Left renal pelvis (tissue), 4 donors: ENCODE data around the gene ACOXL. TPM values are rescaled to one million over a fixed set of nuclear protein-coding genes. Genes with fewer than 3 reads are reported as not detected.
"Not testable (repeated sequence)": the region's sequence is repeated elsewhere in the genome, so short reads cannot be mapped to it uniquely, and the experiment has no call there.

ENCODE experiments used
- DNase-seq, 4 donors: peaks; one replicate each; pipeline ENCODE4 v3.0.0-alpha.2; 2013; ENCODE audit warnings: low read depth in 4 of 4, low spot score in 3 of 4
- polyA plus RNA-seq, 4 donors: library from polyadenylated mRNA; unstranded; fragments of 120-200 nt; gene quantifications; one replicate each; pipeline ENCODE4 v1.2.1, GENCODE V29; 2013; ENCODE audit not compliant: insufficient read length in 4 of 4

The ACOXL gene
- polyA plus RNA-seq, 4 donors, result 0.31 to 1.6 (median 0.72) TPM

DNA sequence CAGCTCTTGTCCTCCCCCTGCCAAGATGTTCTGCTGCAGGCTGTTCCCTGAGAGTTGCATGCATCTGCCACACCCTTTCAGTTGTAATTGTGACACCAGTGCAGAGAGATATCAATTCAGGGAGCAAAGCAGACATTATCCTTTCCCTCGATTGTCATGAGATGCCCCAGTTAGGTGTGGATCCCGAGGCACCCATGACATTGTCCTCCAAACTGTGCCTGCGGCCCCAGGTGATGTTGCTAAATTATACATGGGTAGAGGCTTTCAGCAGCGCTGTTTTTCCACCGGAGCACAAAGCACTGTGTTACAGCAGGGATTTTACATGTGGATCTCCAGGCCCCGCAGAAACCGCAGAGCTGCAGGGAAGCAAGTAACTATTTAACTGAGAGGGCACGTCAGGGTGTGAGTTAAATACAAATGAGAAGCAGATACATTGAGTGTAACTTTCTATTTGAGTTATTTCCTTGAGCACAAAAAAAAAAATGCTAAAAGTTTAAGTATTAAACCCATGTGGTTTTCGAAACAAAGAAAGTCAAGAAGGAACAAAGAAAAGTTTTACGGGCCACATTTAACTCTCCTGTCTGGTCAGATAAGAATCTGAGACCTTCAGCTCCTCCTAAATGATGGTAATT lies 298.0 kb downstream of the ACOXL start:
- DNase-seq, result no peak

DNA sequence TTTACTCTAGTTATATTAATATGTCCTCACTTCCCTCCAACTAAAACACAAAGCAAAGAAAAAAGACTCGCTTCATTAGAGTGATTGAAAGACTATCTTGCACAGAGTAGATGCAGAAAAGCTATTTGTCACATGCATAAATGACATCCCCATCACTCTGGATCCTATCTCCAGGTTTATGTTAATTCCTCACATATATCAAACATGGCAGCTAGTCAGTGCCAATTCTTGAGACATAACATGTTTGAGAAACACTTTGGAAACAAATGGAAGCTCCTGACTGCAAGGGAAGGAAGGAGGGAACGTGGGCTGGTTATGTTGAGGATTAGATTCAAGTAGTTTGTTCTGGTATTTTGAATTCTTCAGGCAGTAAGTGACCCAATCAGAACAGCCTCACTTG lies 298.6 kb downstream of the ACOXL start:
- DNase-seq, result no peak

DNA sequence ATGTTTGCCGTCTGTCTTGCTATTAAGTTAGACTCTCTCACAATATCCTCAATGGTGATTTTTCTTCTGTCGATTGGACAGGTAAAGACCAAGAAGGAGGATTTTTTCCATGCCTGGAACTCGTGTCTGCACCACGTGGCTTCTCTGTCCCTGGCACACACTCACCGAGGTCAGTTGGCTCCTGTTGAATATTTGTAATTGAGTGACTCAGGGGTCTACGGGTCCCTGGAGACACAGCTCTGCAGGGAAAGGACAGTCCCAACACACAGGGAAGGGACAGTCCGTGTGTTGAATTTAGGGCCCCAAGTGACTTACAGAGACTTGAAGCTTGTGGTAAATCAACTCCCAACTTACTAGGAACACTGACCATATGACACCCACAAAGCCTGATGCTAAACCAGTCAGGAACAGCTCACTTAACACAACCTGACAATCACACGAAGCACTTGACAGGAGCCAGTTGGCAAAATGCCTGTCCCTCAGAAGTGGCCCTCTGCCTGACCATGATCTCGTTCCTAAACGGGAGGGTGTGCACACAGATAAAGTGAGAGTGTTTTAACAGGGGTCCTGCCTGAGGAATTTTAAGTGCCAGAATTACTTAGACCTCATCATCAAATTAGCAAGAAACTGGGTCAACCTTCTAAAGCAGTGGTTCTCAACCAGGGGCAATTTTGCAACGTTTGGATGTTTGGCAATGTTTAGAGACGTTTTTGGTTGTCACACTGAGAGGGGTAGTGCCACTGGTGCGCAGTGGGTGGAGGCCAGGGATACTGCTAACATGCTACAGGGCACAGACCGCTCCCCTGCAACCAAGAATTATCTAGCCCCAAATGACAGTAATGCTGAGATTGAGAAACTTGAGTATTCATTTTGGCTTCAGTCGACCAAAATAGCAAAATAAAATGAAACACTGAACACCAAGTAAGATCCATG lies 299.4 kb downstream of the ACOXL start:
- DNase-seq, result no peak

DNA sequence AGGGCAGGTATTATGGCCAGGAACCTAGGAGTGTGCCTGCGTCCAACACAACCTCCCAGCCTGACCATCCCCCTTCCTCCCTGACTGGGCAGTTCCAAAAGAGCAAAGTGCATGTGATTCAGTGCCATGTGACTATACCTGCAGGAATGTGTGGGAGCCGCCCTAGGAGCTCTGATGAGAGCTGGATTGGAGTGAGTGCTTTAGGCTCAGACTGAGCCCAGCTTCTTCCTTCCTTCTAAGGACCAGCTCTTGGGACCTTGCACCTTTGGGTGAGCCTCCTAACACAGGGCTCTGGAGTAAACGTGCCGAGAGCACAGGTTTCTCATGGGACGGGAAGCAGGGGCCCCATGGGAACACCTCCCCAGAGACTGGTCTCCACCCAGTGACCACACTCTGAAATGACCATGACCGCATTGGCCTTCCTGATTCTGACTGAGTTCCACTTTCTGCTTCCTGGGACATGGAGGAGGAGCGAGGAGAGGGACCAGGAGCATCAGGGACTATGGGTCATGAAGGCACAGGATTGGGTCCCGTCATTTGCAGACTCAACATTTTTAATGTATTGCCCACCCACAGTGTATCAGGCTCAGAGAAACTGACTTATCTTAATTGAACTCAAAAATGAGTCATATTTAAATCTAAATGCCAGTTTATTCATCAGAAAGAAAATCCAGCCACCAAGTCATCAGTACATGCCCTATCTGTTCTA lies 300.5 kb downstream of the ACOXL start:
- no peak for DNase-seq

DNA sequence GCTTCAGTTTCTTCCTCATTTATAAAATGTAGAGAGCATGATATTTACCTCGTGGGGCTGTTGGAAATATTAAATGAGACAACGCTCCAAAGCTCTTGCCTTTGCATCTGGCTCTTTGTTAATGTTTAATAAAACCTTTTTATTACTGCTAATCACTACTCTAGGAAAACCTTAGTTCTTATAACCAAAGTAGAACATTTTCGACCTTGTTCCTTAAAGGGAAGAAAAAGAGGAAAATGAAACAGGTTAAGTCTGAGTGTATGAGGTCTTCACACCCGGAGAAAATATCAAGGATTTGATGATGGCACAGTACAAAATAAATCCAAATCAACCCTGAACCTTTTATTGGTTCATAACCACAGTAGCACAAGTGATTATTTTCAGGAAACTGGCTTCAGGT lies 301.8 kb downstream of the ACOXL start:
- no peak for DNase-seq

DNA sequence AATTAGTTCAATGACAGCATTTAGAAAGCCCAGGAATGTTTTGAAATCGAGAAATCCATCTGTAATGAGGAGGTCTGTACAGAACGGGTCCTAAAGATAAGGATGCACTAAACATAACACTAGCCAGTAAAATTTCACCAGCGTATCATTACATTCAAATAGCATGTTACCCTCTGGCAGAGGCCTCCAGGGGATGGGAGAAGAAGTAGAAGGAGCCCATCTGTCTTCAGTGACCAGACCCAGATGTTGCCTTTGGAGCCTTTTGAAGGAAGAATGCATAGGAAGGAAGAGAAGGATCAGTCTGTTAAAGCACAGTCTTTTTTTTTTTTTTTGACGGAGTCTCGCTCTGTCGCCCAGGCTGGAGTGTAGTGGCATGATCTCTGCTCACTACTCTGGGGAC lies 302.2 kb downstream of the ACOXL start:
- no peak for DNase-seq

DNA sequence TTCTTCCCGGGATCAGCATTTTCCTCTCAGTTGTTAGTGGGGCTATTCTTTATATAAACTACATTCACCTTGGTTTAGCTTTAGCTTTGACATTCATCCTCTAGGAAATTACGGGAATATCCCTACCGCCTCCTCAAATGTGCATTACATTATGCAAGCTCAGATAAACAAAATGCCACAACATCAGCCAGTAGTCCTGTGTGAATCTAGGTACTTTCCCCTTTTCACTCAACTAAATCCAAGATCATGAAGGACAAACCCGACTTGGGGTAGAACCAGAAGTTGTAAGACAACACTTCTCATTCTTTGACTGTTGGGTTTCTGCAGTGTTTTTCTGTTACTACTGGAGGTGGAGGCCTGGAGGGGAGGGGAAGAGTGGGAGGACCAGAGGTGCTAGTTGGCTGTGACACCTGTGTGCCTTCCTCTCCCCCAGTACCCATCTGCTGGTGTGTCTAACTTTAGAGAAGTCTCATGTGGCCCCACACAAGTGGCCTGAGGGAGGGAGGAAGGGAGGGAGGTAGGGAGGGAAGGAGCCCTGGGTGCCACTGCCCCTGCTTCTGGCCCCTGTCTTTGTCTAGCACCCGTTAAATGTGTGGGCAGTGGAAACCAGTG lies 303.6 kb downstream of the ACOXL start:
- no peak for DNase-seq

DNA sequence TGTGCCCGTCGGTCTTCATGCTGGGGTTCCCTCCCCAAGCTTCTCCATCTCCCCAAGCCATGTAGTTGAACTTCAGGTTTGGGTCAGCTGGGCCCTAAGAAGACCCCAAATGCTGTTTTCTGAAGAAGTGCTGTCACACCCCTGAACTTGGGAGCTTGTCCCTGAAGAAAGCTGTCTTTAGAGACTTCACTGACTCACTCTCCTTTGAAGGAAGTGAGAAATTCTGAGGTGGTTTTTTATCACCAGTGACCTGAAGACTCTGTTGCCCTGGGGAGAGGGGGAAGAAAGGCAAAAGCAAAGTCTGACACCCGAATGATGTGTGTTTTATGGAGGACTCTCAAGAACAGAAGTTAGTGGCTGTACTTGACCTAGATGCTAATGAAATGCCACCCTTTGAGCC lies 304.8 kb downstream of the ACOXL start:
- no peak for DNase-seq

DNA sequence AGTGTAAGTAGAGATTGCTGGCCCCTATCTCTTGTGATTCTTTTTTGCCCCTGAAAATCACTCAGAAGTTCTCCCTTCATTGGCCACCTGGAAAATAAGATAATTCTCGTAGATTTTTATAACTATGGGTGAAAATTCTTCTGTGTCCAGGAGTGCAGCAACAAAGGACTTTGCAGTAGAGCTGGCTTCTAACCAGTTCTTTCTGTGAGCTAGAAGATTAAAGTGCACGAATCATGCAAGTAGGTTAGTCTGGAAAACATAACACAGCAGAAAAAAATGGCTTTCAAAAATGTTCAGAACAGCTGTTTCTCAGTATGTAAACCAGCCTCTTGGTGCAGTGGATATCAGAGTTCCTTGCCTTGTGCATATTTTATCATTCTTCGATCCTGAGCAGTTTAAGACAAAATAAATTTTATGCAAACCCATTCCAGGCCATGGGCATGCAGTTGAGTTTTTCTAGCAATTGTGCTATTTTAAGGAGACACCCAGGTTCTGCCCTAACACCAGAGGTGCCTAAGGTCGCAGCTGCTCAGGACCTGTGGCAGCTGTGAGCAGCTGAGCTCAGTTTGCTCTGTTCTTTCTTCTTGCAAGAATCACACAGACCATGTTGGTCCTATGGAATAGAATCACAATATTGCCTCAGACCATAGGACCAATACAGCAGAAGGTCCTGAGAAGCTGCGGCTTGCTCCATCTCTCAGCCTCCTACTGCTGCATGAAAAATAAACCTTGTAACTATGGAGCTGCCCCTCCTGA lies 307.4 kb downstream of the ACOXL start:
- no peak for DNase-seq

DNA sequence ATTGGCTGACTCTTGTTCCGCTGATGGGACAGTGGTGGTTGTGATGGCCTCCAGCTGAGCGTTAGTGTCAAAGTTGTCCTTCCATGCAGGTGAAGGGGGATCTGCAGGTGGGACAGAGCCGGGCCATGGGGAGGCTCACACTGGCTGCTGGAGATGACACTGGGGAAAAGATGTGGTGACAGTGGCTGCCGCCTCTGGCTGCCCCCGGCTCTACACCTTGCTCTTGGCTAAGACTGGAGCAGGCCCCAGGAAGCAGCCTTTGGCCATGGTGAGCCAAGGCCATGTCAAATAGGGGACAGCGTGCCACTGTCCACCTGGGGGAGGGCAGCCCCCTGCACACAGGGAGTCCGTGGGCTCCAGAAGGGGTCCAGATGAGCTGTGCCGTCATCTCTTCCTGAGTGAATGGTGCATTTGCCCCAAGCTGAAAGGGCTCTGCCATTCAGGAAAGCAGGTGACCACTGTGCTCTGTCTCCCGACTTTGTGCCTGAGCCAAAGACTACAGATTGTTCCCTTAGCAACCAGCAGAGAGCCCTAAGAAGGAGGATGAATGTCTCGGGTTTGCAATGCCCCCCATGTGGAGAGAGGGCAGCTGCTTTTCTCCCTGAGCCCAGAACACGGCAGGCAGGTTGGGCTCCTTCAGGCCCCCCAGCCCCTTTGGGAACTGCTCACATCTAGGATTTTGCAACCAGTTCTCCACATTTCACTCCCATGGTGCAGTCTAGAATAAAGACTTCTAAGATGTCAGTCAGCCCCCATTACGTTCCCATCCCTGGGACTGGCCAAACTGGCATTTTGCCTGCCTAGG lies 309.2 kb downstream of the ACOXL start:
- DNase-seq, result no peak

DNA sequence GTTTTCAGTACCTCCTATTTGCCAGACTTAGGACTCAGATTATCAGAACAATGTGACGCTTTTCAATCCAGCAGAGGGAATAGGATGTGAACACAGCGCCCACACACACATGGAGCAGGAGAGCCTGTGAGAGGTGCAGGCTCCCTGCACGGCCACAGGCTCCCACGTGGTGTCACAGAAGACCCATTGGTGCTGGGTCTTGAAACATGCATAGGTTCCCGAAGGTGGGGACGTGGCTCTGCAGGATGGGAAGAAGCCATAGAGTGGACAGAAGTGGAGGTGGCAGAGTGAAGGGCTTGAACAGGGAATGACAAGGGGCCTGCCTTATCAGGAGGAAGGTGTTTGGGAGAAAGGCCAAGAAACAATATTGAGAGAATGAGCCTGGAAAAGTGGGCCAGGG lies 309.9 kb downstream of the ACOXL start:
- DNase-seq, result no peak

DNA sequence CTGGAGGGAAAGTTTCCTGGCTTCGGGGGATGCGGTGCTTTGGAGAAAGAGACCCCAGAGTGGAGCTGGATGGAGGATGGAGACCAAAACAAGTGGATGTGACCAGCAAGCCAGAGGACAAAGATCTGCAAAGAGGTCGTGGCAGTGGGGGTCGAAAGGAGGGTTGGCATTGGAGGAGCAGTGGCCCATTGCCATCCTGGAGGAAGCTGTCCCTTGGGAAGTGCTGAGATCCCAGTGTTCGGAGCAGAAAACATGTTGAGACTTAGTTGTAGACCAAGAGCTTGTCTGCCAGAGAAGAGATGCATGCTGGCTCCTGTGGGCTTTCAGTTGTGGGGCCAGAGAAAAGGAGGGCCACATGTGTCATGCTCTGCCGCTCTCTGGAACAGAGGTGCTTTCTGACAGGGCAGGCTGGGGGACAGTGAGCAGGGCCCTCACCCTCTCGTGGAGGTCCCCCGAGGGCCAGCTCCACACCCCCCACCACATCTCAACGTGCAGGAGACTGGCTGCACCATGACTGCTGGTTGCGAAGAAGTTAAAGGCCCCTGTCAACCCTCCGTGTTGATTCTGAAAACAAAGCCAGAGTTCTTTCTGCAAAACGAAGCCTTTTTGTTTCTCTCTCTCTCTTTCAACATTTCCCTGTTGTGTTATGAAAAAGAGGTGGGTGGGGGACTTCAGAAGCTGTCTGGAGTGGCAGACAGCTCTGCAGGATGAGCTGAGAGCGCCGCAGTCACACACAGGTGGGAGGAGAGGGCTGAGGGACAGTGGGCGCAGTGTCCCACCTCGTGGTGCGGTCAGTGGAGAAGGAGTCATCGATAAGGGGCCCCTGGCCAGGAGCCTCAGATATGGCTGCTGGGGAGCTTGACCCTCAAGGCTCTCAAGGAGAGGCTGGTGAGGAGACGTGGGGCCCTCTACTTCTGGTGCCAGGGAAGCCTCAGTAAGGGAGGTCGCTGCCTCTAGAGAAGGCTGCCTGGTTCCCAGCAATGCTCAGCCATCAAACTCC lies 310.7 kb downstream of the ACOXL start:
- DNase-seq, result no peak

DNA sequence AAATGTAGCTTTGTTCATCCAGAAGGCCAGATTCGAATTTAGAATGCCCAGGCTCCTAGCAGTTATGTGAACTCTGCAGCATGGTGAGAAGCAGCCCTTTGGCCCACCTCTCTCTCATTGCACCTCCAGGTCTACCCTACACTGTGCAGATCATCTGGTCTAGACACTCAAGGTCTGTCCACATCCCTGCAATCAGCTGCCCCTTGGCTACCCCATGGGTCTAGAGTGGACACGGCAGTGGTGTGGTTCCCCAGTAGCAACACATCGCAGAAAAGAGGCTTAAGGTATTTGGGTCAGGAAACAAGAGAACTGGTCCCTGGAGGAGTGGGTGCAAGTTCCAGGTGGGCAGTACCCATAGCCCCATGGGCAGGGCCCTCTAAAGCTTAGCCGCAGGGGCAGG lies 311.7 kb downstream of the ACOXL start:
- DNase-seq, result no peak

DNA sequence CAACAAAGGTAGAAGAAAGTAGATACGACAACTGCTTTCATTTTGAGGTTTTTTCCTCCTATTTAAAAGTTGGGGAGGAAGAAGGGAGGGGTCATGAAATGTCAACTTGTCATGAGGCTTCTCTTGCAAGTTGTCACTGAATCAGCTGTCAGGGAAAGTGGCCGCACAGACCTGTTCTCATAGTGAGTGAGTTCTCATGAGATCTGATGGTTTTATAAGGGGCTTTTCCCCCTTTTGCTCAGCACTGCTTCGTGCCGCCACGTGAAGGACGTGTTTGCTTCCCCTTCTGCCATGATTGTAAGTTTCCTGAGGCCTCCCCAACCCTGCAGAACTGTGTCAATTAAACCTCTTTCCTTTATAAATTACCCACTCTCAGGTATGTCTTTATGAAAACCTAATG lies 312.9 kb downstream of the ACOXL start:
- DNase-seq, result not testable (repeated sequence)

DNA sequence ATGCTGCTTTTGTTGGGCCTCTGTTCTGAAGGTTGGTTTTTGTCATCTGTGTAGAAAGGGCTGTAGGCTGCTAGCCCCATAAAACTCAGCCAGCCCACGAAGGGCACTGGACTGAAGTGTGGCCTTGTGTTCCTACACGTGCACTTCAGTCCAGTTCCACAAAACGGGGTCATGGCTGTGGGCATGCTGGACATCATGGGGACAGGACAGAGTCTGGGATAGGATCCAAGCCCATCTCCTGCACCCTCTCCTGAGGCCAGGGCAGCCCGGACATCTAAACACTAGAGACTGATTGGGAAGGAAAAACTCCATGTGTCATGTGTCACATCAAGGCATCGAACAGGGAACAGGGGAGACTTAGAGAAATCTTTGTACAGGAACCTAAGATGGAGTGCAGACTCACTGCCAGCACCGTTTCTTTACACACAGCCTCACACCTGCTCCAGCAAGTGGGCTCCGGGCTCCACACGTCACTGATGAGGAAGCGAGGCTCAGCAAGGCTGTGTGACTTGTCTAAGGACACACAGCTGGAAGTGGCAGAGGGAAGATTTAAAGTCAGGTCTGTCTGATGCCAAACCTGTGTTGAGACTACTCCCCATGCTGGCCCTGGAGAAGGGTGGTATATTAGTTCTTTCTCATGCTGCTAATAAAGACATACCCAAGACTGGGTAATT lies 313.5 kb downstream of the ACOXL start:
- no peak for DNase-seq

DNA sequence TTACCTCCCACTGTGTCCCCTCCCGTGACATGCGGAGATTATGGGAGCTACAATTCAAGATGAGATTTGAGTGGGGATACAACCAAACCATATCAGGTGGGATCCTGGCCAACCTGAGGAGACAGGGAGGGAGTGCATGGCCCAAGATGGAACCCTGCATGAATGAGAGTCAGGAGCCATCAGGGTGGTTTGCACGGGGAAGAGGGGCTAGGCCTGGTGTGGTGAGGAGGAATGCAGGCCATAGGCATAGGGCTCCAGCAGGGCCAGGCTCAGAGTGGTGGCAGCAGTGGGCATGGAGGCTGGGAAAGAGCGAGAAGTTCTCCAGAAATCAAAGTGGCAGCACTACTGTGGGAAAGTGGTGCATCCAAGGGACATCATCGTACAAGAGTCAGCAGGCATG lies 314.3 kb downstream of the ACOXL start:
- no peak for DNase-seq

DNA sequence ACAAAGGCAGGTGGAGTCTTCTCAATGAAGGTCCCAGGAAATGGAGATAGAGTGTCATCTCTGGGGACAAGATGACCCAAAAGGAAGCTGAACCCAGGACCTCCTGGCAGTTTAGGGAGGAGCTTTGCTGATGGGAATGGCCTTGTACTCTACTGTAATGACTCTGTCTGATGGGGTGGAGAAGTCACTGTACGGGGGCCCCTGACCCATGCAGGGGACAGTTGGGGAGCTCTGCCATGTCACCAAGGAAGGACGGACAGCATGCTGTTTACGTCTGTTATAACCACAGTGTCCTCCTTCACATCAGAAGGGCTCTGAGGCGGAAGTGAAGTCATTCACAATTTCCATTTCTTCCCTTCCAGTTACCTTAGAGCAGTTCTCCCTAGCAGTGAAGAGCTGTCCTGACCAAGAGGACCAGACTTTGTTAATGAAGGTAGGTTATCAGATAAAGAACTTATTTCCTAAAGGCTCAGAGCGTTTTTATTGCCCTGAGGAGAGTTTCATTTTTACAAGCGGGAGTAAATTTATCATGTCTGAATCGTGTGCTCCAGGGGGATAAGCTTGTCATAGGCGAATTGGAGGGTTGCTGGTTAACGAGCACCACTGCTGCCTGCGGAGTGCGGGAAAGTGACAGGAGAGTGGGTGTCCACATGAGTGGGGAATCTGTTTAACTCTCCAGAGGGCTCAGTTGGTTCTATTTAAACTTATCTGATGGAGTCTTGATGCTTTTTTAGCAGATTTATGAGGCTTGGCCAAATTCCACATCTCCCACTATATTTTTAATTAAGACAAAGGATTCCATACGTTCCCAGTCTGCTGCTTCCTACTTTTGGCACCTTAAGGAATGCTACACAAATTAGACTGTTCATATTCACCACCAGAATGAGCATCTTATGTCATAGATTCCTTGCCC lies 316.7 kb downstream of the ACOXL start:
- DNase-seq, result no peak
